AG04449 (cell line): ENCODE data around the gene IMPA2.

Experiments
- CTCF ChIA-PET: fragments of 350-600 bp; formaldehyde crosslinking; extraction: SDS; loops from one replicate; lab custom pipeline; 2021; ENCODE audit warnings: antibody characterized with exemption; lab: Yijun Ruan, JAX
- POLR2A ChIA-PET: fragments of 400-600, 350-600 bp; formaldehyde crosslinking; extraction: SDS; loops from one replicate; lab custom pipeline; 2020; ENCODE audit warnings: antibody characterized with exemption, inconsistent platforms; lab: Yijun Ruan, JAX
- DNase-seq: peaks from one replicate; pipeline ENCODE4 v3.0.0-alpha.2; 2010; ENCODE audit warnings: low read depth, low spot score
- H3K4me3 ChIP-seq: 2 replicates; pipeline ENCODE4 v1.5.1; 2011; ENCODE audit warnings: low read depth, mild to moderate bottlenecking, control low read depth, low read length
- CTCF ChIP-seq: IDR thresholded peaks from one replicate; pipeline ENCODE4 v1.5.1; 2011; ENCODE audit warnings: mild to moderate bottlenecking, moderate library complexity, low read length, control low read depth, inconsistent platforms; ENCODE audit not compliant: insufficient read depth; ENCODE audit errors: missing control alignments

Gene IMPA2

GRCh38 chr18:12015416-12016062 lies 34.2 kb downstream of the IMPA2 start:
- CTCF ChIA-PET: interaction anchor here (0.6 to 4.5 kb wide), 5 partner anchors 19 to 221 kb away, joined by 3 to 22 read pairs (median 3); no protein-coding TSS in a partner anchor
- no peak for DNase-seq
- no peak for TF ChIP-seq CTCF
- no peak overlapping the region for H3K4me3 ChIP-seq
- POLR2A ChIA-PET: interaction anchor here (1.0 kb wide), 1 partner anchor 17 kb away, joined by 3 read pairs; no protein-coding TSS in a partner anchor

- POLR2A ChIA-PET: no interaction called here
- H3K4me3 ChIP-seq: no peak overlapping the region
- CTCF ChIA-PET: interaction anchor here (1.1 kb wide), 1 partner anchor 22 kb away, joined by 5 read pairs; no protein-coding TSS in a partner anchor
- TF ChIP-seq CTCF: no peak
- DNase-seq: no peak
These were observed 35.8 kb downstream of the IMPA2 start for GRCh38 chr18:12017081-12017480.

DNA sequence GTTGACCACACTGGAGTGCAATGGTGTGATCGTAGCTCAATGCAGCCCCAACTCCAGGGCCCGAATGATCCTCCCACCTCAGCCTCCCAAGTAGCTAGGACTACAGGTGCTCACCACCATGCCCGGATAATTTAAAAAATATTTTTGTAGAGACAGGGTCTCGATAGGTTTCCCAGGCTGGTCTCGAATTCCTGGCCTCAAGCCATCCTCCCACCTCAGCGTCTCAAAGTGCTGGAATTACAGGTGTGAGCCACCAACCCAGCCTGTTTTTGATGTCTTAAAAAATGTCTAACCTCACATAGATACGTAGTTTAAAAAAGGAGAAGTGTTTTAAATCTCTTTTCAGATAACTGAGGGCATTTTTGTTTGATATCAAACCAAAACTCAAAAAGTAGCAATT lies 37.6 kb downstream of the IMPA2 start:
- TF ChIP-seq CTCF: no peak
- CTCF ChIA-PET: interaction anchor here (1.2 to 2.3 kb wide), 2 partner anchors 20 to 24 kb away, joined by 3 to 8 read pairs; no protein-coding TSS in a partner anchor

DNA sequence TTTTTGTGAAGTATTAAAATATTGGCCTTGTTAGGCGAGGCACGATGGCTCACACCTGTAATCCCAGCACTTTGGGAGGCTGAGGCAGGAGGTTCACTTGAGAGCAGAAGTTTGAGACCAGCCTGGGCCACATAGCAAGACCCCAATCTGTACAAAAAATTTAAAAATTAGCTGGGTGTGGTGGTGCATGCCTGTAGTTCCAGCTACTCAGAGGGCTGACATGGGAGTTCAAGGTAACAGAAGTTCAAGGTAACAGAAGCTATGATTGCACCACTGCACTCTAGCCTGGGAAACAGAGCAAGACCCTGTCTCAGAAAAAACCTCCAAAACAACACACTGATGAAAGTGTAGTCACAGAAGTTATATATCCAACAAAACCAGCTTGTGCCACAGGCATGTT lies 39.8 kb downstream of the IMPA2 start:
- no peak for TF ChIP-seq CTCF
- POLR2A ChIA-PET: no interaction called here
- DNase-seq: no peak
- CTCF ChIA-PET: interaction anchor here (0.7 kb wide), 1 partner anchor 18 kb away, joined by 4 read pairs; no protein-coding TSS in a partner anchor
- H3K4me3 ChIP-seq: no peak overlapping the region

More for the DNA sequence above, 37.6 kb downstream of the IMPA2 start:
- no peak for DNase-seq
- POLR2A ChIA-PET: no interaction called here
- H3K4me3 ChIP-seq: no peak overlapping the region

DNA sequence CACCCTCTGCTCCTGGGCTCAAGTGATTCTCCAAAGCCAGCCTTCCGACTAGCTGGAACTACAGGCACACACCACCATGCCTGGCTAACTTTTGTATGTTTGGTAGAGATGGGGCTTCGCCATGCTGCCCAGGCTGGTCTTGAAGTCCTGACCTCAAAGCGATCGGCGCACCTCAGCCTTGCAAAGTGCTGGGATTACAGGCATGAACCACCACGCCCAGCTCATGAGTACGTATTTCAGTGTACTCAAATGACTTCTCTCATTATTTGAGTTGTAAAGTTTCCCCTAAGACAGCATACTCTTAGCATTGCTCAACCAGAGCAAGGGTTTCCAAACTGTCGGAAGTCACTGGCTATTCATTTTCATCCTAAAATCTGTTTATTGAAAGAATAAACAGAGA lies 40.3 kb downstream of the IMPA2 start:
- DNase-seq: no peak
- ChIA-PET CTCF (interaction anchor here (0.7 kb wide), 1 partner anchor 17 kb away, joined by 4 read pairs; no protein-coding TSS in a partner anchor), POLR2A (no interaction called here)
- no peak overlapping the region for H3K4me3 ChIP-seq
- no peak for TF ChIP-seq CTCF

- no peak for DNase-seq
- POLR2A ChIA-PET: no interaction called here
- H3K4me3 ChIP-seq: no peak overlapping the region
- CTCF ChIA-PET: interaction anchor here (1.0 kb wide), 1 partner anchor 15 kb away, joined by 3 read pairs; no protein-coding TSS in a partner anchor
- no peak for TF ChIP-seq CTCF
These were observed 42.1 kb downstream of the IMPA2 start for GRCh38 chr18:12023375-12023774.
